ENCODE data around the gene LEKR1.

DNA sequence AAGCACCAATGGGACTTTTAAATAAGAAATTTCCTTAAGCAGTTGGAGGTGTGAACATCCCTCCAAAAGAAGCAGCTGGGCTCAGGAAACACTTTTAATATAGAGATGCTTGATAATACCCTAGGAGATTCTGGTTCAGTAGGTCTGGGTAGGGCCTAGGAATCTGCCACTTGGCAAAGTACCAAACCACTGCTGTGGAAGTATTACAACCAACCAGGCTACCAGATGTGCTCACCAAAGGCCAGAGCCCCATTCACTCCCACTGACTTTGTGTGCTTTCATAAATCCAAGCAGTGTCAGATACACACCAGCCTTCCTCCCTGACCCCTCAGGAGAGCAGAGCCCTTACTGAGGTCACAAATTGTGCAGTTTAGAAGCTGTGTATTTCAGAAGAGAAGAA lies 171.2 kb downstream of the LEKR1 start:
- TF ChIP-seq, protein P1, sequence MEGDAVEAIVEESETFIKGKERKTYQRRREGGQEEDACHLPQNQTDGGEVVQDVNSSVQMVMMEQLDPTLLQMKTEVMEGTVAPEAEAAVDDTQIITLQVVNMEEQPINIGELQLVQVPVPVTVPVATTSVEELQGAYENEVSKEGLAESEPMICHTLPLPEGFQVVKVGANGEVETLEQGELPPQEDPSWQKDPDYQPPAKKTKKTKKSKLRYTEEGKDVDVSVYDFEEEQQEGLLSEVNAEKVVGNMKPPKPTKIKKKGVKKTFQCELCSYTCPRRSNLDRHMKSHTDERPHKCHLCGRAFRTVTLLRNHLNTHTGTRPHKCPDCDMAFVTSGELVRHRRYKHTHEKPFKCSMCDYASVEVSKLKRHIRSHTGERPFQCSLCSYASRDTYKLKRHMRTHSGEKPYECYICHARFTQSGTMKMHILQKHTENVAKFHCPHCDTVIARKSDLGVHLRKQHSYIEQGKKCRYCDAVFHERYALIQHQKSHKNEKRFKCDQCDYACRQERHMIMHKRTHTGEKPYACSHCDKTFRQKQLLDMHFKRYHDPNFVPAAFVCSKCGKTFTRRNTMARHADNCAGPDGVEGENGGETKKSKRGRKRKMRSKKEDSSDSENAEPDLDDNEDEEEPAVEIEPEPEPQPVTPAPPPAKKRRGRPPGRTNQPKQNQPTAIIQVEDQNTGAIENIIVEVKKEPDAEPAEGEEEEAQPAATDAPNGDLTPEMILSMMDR (conservative IDR thresholded peaks at IDR 0.05) = no peak
- no peak for TF ChIP-seq ZFX (IDR thresholded peaks at IDR 0.05)
